HEK293 (cell line): ENCODE results near the gene FBXW11.
A peak's percentile ranks its signal among the peaks of the same experiment; 100 is the strongest.

Experiments used
- CTCF ChIA-PET: fragments of 350-600 bp; formaldehyde crosslinking; extraction: SDS; loops from one replicate; lab custom pipeline; 2021; ENCODE audit warnings: antibody characterized with exemption; lab: Yijun Ruan, JAX
- POLR2A ChIA-PET: fragments of 300-600 bp; formaldehyde crosslinking; extraction: SDS; loops from one replicate; lab custom pipeline; 2020; ENCODE audit warnings: antibody characterized with exemption, inconsistent platforms; lab: Yijun Ruan, JAX
- H3K27ac ChIP-seq: fragments of 200-500 bp; sonication (Bioruptor generic); 2 replicates; pipeline ENCODE4 v1.5.1; 2014; ENCODE audit warnings: low read depth, low read length, control low read depth, inconsistent platforms; ENCODE audit errors: extremely low read depth
- H3K36me3 ChIP-seq, 2 experiments: fragments of 200-500 bp in 1 of 2; sonication (Bioruptor generic) in 1 of 2; 1 replicate in 1 of 2; 2 replicates in 1 of 2; pipeline ENCODE4 v1.5.1; 2014 to 2017; ENCODE audit warnings: inconsistent platforms in 2 of 2, low read length in 2 of 2; ENCODE audit not compliant: control insufficient read depth in 2 of 2, insufficient read depth in 1 of 2
- H3K4me1 ChIP-seq: fragments of 200-500 bp; sonication (Bioruptor generic); 2 replicates; pipeline ENCODE4 v1.5.1; 2014; ENCODE audit warnings: mild to moderate bottlenecking, low read length, inconsistent platforms; ENCODE audit not compliant: control insufficient read depth, insufficient read depth
- H3K4me3 ChIP-seq: 2 replicates; pipeline ENCODE4 v1.5.1; 2011; ENCODE audit warnings: low read depth, mild to moderate bottlenecking, control low read depth, low read length, moderate library complexity
- H3K9me3 ChIP-seq: fragments of 200-500 bp; sonication (Bioruptor generic); 2 replicates; pipeline ENCODE4 v1.5.1; 2014; ENCODE audit warnings: low read depth, low read length, inconsistent platforms; ENCODE audit not compliant: control insufficient read depth, insufficient read depth
- GLI2 ChIP-seq: fragments of 450-650 bp; formaldehyde crosslinking; IDR thresholded peaks from 2 replicates; pipeline ENCODE4; 2017; ENCODE audit warnings: missing biosample characterization, missing genetic modification characterization, low read depth, borderline replicate concordance
- INSM2 ChIP-seq: fragments of 450-650 bp; formaldehyde crosslinking; IDR thresholded peaks from 2 replicates; pipeline ENCODE4 v1.5.1; 2016; ENCODE audit warnings: missing biosample characterization, missing genetic modification characterization
- REST ChIP-seq: fragments of 450-650 bp; formaldehyde crosslinking; IDR thresholded peaks from 2 replicates; pipeline ENCODE4 v1.5.1; 2016; ENCODE audit warnings: missing biosample characterization, missing genetic modification characterization
- ZBTB20 ChIP-seq: fragments of 450-650 bp; formaldehyde crosslinking; IDR thresholded peaks from 2 replicates; pipeline ENCODE4 v1.5.1; 2016; ENCODE audit warnings: missing biosample characterization, missing genetic modification characterization
- ZNF121 ChIP-seq: fragments of 450-650 bp; formaldehyde crosslinking; IDR thresholded peaks from 2 replicates; pipeline ENCODE4 v1.5.1; 2016; ENCODE audit warnings: missing biosample characterization, missing genetic modification characterization
- ZNF138 ChIP-seq: fragments of 450-650 bp; formaldehyde crosslinking; IDR thresholded peaks from 2 replicates; pipeline ENCODE4 v1.5.1; 2016; ENCODE audit warnings: missing biosample characterization, missing genetic modification characterization, borderline replicate concordance
- ZNF280D ChIP-seq: fragments of 450-650 bp; formaldehyde crosslinking; IDR thresholded peaks from 2 replicates; pipeline ENCODE4 v1.5.1; 2016; ENCODE audit warnings: missing biosample characterization, missing genetic modification characterization
- ZNF350 ChIP-seq: fragments of 450-650 bp; formaldehyde crosslinking; IDR thresholded peaks from 2 replicates; pipeline ENCODE4 v1.5.0; 2017; ENCODE audit warnings: missing biosample characterization, mild to moderate bottlenecking, missing genetic modification characterization
- ZNF416 ChIP-seq: fragments of 450-650 bp; formaldehyde crosslinking; IDR thresholded peaks from 2 replicates; pipeline ENCODE4 v1.5.1; 2016; ENCODE audit warnings: missing biosample characterization, missing genetic modification characterization
- ZNF571 ChIP-seq: fragments of 450-650 bp; formaldehyde crosslinking; IDR thresholded peaks from 2 replicates; pipeline ENCODE4 v1.5.0; 2017; ENCODE audit warnings: missing biosample characterization, missing genetic modification characterization
- ZNF623 ChIP-seq: fragments of 450-650 bp; formaldehyde crosslinking; IDR thresholded peaks from 2 replicates; pipeline ENCODE4 v1.5.1; 2016; ENCODE audit warnings: missing biosample characterization, missing genetic modification characterization
- ZNF776 ChIP-seq: fragments of 450-650 bp; formaldehyde crosslinking; IDR thresholded peaks from 2 replicates; pipeline ENCODE4 v1.5.0; 2017; ENCODE audit warnings: missing biosample characterization, missing genetic modification characterization, borderline replicate concordance
- ZSCAN16 ChIP-seq: fragments of 450-650 bp; formaldehyde crosslinking; IDR thresholded peaks from 2 replicates; pipeline ENCODE4 v1.5.1; 2016; ENCODE audit warnings: missing biosample characterization, missing genetic modification characterization
- ZSCAN18 ChIP-seq: fragments of 450-650 bp; formaldehyde crosslinking; IDR thresholded peaks from 2 replicates; pipeline ENCODE4 v1.5.1; 2016; ENCODE audit warnings: missing biosample characterization, missing genetic modification characterization

FBXW11 gene

DNA sequence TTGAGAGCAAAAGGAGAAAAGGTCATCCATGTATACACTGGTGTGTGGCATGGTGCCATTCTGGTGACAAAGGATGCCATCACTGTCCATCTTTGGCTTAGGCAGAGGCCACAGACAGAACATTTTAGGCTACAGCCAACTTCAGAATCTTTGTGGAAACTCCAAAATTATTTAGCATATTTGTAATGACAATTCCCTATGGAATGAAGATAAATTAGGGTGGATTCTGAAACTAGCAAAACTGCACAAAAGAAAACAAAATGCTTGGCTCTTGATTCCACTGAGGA is 92.5 kb downstream of the FBXW11 start (continued):
- TF ChIP-seq INSM2 (tag by site-specific recombination) (no peak), ZNF280D (tag by site-specific recombination) (no peak), ZNF623 (tag by site-specific recombination) (no peak)

GRCh38 chr5:171911152-171911551 is 95.3 kb downstream of the FBXW11 start:
- Histone ChIP-seq H3K4me3 (no peak overlapping the region), H3K9me3 (no peaks in the 10 kb centered on the region), H3K27ac (no peak overlapping the region), H3K4me1 (no peaks in the 10 kb centered on the region), H3K36me3 (peaks cover 0 to 11% of the 10 kb centered on the region in 2 experiments; a peak in 1 of 3 replicates)
- ChIA-PET CTCF (interaction anchor here (0.5 to 4.0 kb wide), 25 partner anchors 9 to 786 kb away, joined by 3 to 65 read pairs (median 8); partner anchors contain the start of genes FBXW11, FGF18 and STK10), POLR2A (interaction anchor here (1.3 to 2.2 kb wide), 2 partner anchors 95 to 492 kb away, joined by 3 to 11 read pairs; partner anchors contain the start of genes FBXW11 and FGF18)
- no peak for TF ChIP-seq ZNF138 (tag by site-specific recombination)
- TF ChIP-seq ZBTB20 (tag by site-specific recombination): peak; percentile 33; the same call in 1 of the 2 replicates

DNA sequence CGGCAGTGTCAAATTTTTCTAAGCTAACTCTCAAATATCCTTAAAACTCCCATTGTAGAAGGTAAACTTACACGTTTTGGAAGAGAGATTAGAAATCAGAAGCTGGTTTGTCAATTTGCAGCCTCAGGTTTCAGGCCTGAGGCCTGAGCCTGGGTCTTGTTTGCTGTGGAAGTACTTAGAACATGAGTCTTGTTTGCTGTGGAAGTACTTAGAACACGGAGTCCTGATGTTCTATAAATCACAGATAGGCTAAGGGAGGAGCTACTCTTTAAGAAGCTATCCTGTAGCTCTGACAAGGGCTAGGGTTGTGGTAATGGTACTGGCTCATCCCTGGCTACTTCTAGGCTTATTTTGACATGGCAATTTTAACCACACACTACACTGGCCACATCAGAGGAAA is 97.8 kb downstream of the FBXW11 start:
- H3K27ac ChIP-seq: no peak overlapping the region
- H3K4me1 ChIP-seq: no peaks in the 10 kb centered on the region
- ChIA-PET POLR2A (no interaction called here), CTCF (interaction anchor here (0.6 to 3.8 kb wide), 22 partner anchors 9 to 585 kb away, joined by 3 to 37 read pairs (median 4); partner anchors contain the start of genes FBXW11 and FGF18)
- no peak overlapping the region for H3K4me3 ChIP-seq
- H3K9me3 ChIP-seq: no peaks in the 10 kb centered on the region
- peaks cover 0 to 11% of the 10 kb centered on the region in 2 experiments; a peak in 1 of 3 replicates for H3K36me3 ChIP-seq
- TF ChIP-seq GLI2 (tag by site-specific recombination) (no peak), ZNF350 (no peak), ZNF416 (tag by site-specific recombination) (no peak), REST (tag by site-specific recombination) (no peak), ZNF121 (tag by site-specific recombination) (no peak), ZNF776 (tag by site-specific recombination) (no peak), ZSCAN16 (tag by site-specific recombination) (no peak), ZSCAN18 (tag by site-specific recombination) (no peak), ZNF571 (no peak), ZNF280D (tag by site-specific recombination) (no peak)
